ENCODE measurements around the gene PLEKHA3. TPM values are rescaled to one million over a fixed set of nuclear protein-coding genes. Genes with fewer than 3 reads are reported as not detected.

PLEKHA3 gene
- polyA plus RNA-seq: 10 to 100 TPM in 1 of 4 donors, 1 to 10 TPM in 3; 2.9 to 13.1 (median 3.7) TPM
- long read RNA-seq, donor 1: 0 reads
- long read RNA-seq, donor 2, full-length matches to known transcripts: 1 of 1 reads
- long read RNA-seq, donor 2, partial matches to known transcripts: 0 of 1 reads
- long read RNA-seq, donor 2, other reads (novel, unspliced or antisense): 0 of 1 reads
- long read RNA-seq, donor 3, full-length matches to known transcripts: 1 of 1 reads
- long read RNA-seq, donor 3, partial matches to known transcripts: 0 of 1 reads
- long read RNA-seq, donor 3, other reads (novel, unspliced or antisense): 0 of 1 reads
- long read RNA-seq, donor 4: 0 reads
- long read RNA-seq, donor 5, full-length matches to known transcripts: 1 of 1 reads
- long read RNA-seq, donor 5, partial matches to known transcripts: 0 of 1 reads
- long read RNA-seq, donor 5, other reads (novel, unspliced or antisense): 0 of 1 reads
- long read RNA-seq, donor 6, full-length matches to known transcripts: 2 of 2 reads
- long read RNA-seq, donor 6, partial matches to known transcripts: 0 of 2 reads
- long read RNA-seq, donor 6, other reads (novel, unspliced or antisense): 0 of 2 reads
- long read RNA-seq, donor 7: 0 reads
- long read RNA-seq, donor 8: 0 reads
- long read RNA-seq, donor 9, full-length matches to known transcripts: 1 of 1 reads
- long read RNA-seq, donor 9, partial matches to known transcripts: 0 of 1 reads
- long read RNA-seq, donor 9, other reads (novel, unspliced or antisense): 0 of 1 reads
- long read RNA-seq, donor 10, full-length matches to known transcripts: 4 of 4 reads
- long read RNA-seq, donor 10, partial matches to known transcripts: 0 of 4 reads
- long read RNA-seq, donor 10, other reads (novel, unspliced or antisense): 0 of 4 reads

GRCh38 chr2:178480227-178481181, at the start of gene PLEKHA3:
TSS of gene PLEKHA3 (plus strand) at chr2:178480457. CDS start at chr2:178480870, 413 bp downstream.
- Histone ChIP-seq H3K9me3 (ENCODE audit: control insufficient read depth in 2 of 2, insufficient read depth in 1 of 2, low read depth in 1 of 2, low read length in 1 of 2) (no peaks in the 10 kb centered on the region), H3K27ac (ENCODE audit: low read depth in 1 of 3, low read length in 2 of 3) (peak within 1 kb of the TSS; percentile 78 to 100 (median 93)), H3K4me1 (ENCODE audit: control insufficient read depth in 3 of 3, insufficient read depth in 2 of 3, low read depth in 1 of 3, low read length in 2 of 3) (peaks cover 19 to 31% (median 29%) of the 10 kb centered on the region in 3 donors), H3K4me3 (ENCODE audit: low read depth in 1 of 3, low read length in 3 of 3) (peak within 1 kb of the TSS; percentile 75 to 95 (median 77)), H3K36me3 (ENCODE audit: control insufficient read depth in 3 of 3, insufficient read depth in 2 of 3, low read depth in 1 of 3, low read length in 3 of 3) (no peaks in the 10 kb centered on the region), H3K27me3 (ENCODE audit: control insufficient read depth in 3 of 3, insufficient read depth in 3 of 3, low read length in 3 of 3) (no peaks in the 10 kb centered on the region)
- DNase-seq (peak; percentile 95 to 97), FAIRE-seq (no peak)
- 0 to 1% (median 0%) methylated on average over 36 to 92 of the region's 92 CpGs for WGBS, 3 donors

GRCh38 chr2:178436662-178437061, 43.6 kb upstream of the PLEKHA3 start:
- Histone ChIP-seq H3K27ac (ENCODE audit: low read depth in 1 of 3, low read length in 2 of 3) (no peak overlapping the region), H3K9me3 (ENCODE audit: control insufficient read depth in 2 of 2, insufficient read depth in 1 of 2, low read depth in 1 of 2, low read length in 1 of 2) (no peaks in the 10 kb centered on the region), H3K4me3 (ENCODE audit: low read depth in 1 of 3, low read length in 3 of 3) (no peak overlapping the region), H3K27me3 (ENCODE audit: control insufficient read depth in 3 of 3, insufficient read depth in 3 of 3, low read length in 3 of 3) (no peaks in the 10 kb centered on the region), H3K4me1 (ENCODE audit: control insufficient read depth in 3 of 3, insufficient read depth in 2 of 3, low read depth in 1 of 3, low read length in 2 of 3) (no peaks in the 10 kb centered on the region), H3K36me3 (ENCODE audit: control insufficient read depth in 3 of 3, insufficient read depth in 2 of 3, low read depth in 1 of 3, low read length in 3 of 3) (peaks cover 11 to 22% (median 19%) of the 10 kb centered on the region in 3 donors)
- FAIRE-seq (no peak), DNase-seq (no peak)
- WGBS, 3 donors: 89 to 99% (median 95%) methylated on average over 2 of the region's 2 CpGs

GRCh38 chr2:178441426-178441825, 38.8 kb upstream of the PLEKHA3 start:
- no peak for DNase-seq
- no peaks in the 10 kb centered on the region for H3K27me3 ChIP-seq (ENCODE audit: control insufficient read depth in 3 of 3, insufficient read depth in 3 of 3, low read length in 3 of 3)
- H3K27ac ChIP-seq (ENCODE audit: low read depth in 1 of 3, low read length in 2 of 3): no peak overlapping the region
- H3K36me3 ChIP-seq (ENCODE audit: control insufficient read depth in 3 of 3, insufficient read depth in 2 of 3, low read depth in 1 of 3, low read length in 3 of 3): peaks cover 7 to 18% (median 16%) of the 10 kb centered on the region in 3 donors
- no peaks in the 10 kb centered on the region for H3K9me3 ChIP-seq (ENCODE audit: control insufficient read depth in 2 of 2, insufficient read depth in 1 of 2, low read depth in 1 of 2, low read length in 1 of 2)
- no peak overlapping the region for H3K4me3 ChIP-seq (ENCODE audit: low read depth in 1 of 3, low read length in 3 of 3)
- 88 to 92% (median 91%) methylated on average over 2 of the region's 2 CpGs for WGBS, 3 donors
- FAIRE-seq: no peak
- no peaks in the 10 kb centered on the region for H3K4me1 ChIP-seq (ENCODE audit: control insufficient read depth in 3 of 3, insufficient read depth in 2 of 3, low read depth in 1 of 3, low read length in 2 of 3)

GRCh38 chr2:178448968-178449661, 31.1 kb upstream of the PLEKHA3 start:
- H3K27me3 ChIP-seq (ENCODE audit: control insufficient read depth in 3 of 3, insufficient read depth in 3 of 3, low read length in 3 of 3): no peaks in the 10 kb centered on the region
- H3K9me3 ChIP-seq (ENCODE audit: control insufficient read depth in 2 of 2, insufficient read depth in 1 of 2, low read depth in 1 of 2, low read length in 1 of 2): no peaks in the 10 kb centered on the region
- 64 to 84% (median 73%) methylated on average over 4 of the region's 4 CpGs for WGBS, 3 donors
- peak overlapping the region in 1 of 3 donors; percentile 87 for H3K27ac ChIP-seq (ENCODE audit: low read depth in 1 of 3, low read length in 2 of 3)
- no peak overlapping the region for H3K4me3 ChIP-seq (ENCODE audit: low read depth in 1 of 3, low read length in 3 of 3)
- FAIRE-seq: no peak
- H3K4me1 ChIP-seq (ENCODE audit: control insufficient read depth in 3 of 3, insufficient read depth in 2 of 3, low read depth in 1 of 3, low read length in 2 of 3): peaks cover 0 to 13% (median 0%) of the 10 kb centered on the region in 3 donors
- peaks cover 2 to 11% (median 10%) of the 10 kb centered on the region in 3 donors for H3K36me3 ChIP-seq (ENCODE audit: control insufficient read depth in 3 of 3, insufficient read depth in 2 of 3, low read depth in 1 of 3, low read length in 3 of 3)
- DNase-seq: no peak

DNA sequence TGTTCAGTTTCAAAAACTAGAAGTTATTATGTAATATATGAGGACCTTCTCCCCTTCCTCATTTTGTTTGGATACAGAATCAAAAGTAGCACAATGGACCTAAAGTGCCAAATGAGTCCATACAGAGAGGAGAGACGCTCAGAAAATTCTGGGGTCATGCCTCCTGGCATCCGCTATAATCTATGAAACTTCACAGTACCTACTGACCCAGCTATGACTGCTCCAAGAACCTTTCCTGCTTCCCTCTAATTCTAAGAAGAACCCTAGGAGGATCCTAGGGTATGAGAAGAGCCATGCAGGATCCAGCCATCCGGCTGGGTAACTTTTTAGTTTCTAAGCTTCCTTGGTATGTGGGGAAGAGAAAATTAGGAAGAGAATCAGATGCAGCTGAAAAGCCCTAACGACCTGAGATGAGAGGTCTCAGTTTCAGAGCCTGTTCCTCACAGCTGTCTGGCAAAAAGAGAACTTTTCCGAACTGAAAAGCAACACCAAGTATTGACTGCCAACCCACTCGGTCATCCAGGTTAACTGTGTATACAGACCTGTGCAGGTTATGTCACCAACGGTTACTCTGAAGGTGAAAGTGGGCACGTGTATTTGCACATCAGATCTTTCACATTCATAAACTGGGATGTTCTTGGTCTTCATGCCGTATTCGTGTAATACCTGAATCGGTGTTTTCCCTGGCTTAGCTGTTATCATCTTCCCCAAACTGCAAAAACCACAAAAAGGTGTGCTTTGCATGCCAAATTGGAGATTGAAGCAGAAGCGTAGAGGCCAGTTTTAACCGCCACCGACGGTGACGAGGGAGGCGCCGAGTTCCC, 30.3 kb upstream of the PLEKHA3 start:
- DNase-seq (no peak), FAIRE-seq (no peak)
- Histone ChIP-seq H3K4me3 (ENCODE audit: low read depth in 1 of 3, low read length in 3 of 3) (peak overlapping the region; percentile 74 to 89 (median 78)), H3K4me1 (ENCODE audit: control insufficient read depth in 3 of 3, insufficient read depth in 2 of 3, low read depth in 1 of 3, low read length in 2 of 3) (peaks cover 0 to 13% (median 0%) of the 10 kb centered on the region in 3 donors), H3K9me3 (ENCODE audit: control insufficient read depth in 2 of 2, insufficient read depth in 1 of 2, low read depth in 1 of 2, low read length in 1 of 2) (no peaks in the 10 kb centered on the region), H3K27ac (ENCODE audit: low read depth in 1 of 3, low read length in 2 of 3) (peak overlapping the region; percentile 87 to 100 (median 97)), H3K36me3 (ENCODE audit: control insufficient read depth in 3 of 3, insufficient read depth in 2 of 3, low read depth in 1 of 3, low read length in 3 of 3) (peaks cover 2 to 11% (median 10%) of the 10 kb centered on the region in 3 donors), H3K27me3 (ENCODE audit: control insufficient read depth in 3 of 3, insufficient read depth in 3 of 3, low read length in 3 of 3) (no peaks in the 10 kb centered on the region)
- 5 to 7% (median 6%) methylated on average over 18 of the region's 18 CpGs for WGBS, 3 donors

GRCh38 chr2:178450524-178450773, 29.8 kb upstream of the PLEKHA3 start:
- 0% methylated on average over 24 to 25 of the region's 25 CpGs for WGBS, 3 donors
- Histone ChIP-seq H3K36me3 (ENCODE audit: control insufficient read depth in 3 of 3, insufficient read depth in 2 of 3, low read depth in 1 of 3, low read length in 3 of 3) (peaks cover 2 to 10% (median 8%) of the 10 kb centered on the region in 3 donors), H3K4me1 (ENCODE audit: control insufficient read depth in 3 of 3, insufficient read depth in 2 of 3, low read depth in 1 of 3, low read length in 2 of 3) (peaks cover 0 to 13% (median 0%) of the 10 kb centered on the region in 3 donors), H3K27ac (ENCODE audit: low read depth in 1 of 3, low read length in 2 of 3) (peak overlapping the region; percentile 87 to 100 (median 97)), H3K27me3 (ENCODE audit: control insufficient read depth in 3 of 3, insufficient read depth in 3 of 3, low read length in 3 of 3) (no peaks in the 10 kb centered on the region), H3K4me3 (ENCODE audit: low read depth in 1 of 3, low read length in 3 of 3) (peak overlapping the region; percentile 74 to 89 (median 78)), H3K9me3 (ENCODE audit: control insufficient read depth in 2 of 2, insufficient read depth in 1 of 2, low read depth in 1 of 2, low read length in 1 of 2) (no peaks in the 10 kb centered on the region)
- FAIRE-seq (no peak), DNase-seq (peak in 1 of 2 donors; percentile 80)
